Panc1 (cell line): Measurements from ENCODE around the gene KREMEN2. TPM values are rescaled to one million over a fixed set of nuclear protein-coding genes. Genes with fewer than 3 reads are reported as not detected.

ENCODE experiments used
- ATAC-seq: fragments of 200-7000 bp; cut with Tn5 transposase; 2 replicates; pipeline ENCODE4 v1.9.1; 2020; ENCODE audit warnings: mild to moderate bottlenecking, moderate library complexity
- BruUV-seq: library from RNA; stranded (reverse); fragments of 400-500 nt; replicated peaks from 2 replicates; lab custom pipeline; 2021; lab: Mats Ljungman, UMichigan
- CTCF ChIA-PET: fragments of 300-600 bp; sonication (Branson Sonifier 250); formaldehyde crosslinking; loops from one replicate; lab custom pipeline; 2022; ENCODE audit warnings: antibody characterized with exemption; lab: Charles Lee
- POLR2A ChIA-PET: fragments of 300-600 bp; sonication (Branson Sonifier 250); formaldehyde crosslinking; loops from one replicate; lab custom pipeline; 2022; ENCODE audit warnings: antibody characterized with exemption; lab: Charles Lee
- DNase-seq: peaks from one replicate; pipeline ENCODE4 v3.0.0-alpha.2; 2010; ENCODE audit warnings: low read depth, low spot score
- H3K27ac ChIP-seq: 2 replicates; pipeline ENCODE4 v1.5.1; 2011; ENCODE audit warnings: mild to moderate bottlenecking, low read length, inconsistent platforms
- H3K27me3 ChIP-seq: fragments of 200-500 bp; sonication (Bioruptor generic); 2 replicates; pipeline ENCODE4 v1.6.0; 2014; ENCODE audit warnings: low read length, inconsistent platforms; ENCODE audit not compliant: control insufficient read depth, insufficient read depth
- H3K36me3 ChIP-seq: fragments of 200-500 bp; sonication (Bioruptor generic); 2 replicates; pipeline ENCODE4 v1.5.1; 2014; ENCODE audit warnings: inconsistent platforms, mild to moderate bottlenecking, low read length, moderate library complexity; ENCODE audit not compliant: control insufficient read depth, insufficient read depth
- H3K4me1 ChIP-seq: 2 replicates; pipeline ENCODE4 v1.5.1; 2011; ENCODE audit warnings: inconsistent platforms, mild to moderate bottlenecking, low read length, moderate library complexity; ENCODE audit not compliant: control insufficient read depth, insufficient read depth
- H3K4me3 ChIP-seq, 2 experiments: 2 replicates each; pipeline ENCODE4 v1.5.1; 2011 to 2012; ENCODE audit warnings: low read depth in 2 of 2, low read length in 2 of 2, mild to moderate bottlenecking in 2 of 2, inconsistent platforms in 1 of 2, moderate library complexity in 1 of 2
- H3K9me3 ChIP-seq: fragments of 200-500 bp; sonication (Bioruptor generic); 2 replicates; pipeline ENCODE4 v1.5.1; 2014; ENCODE audit warnings: low read depth, mild to moderate bottlenecking, inconsistent platforms, low read length, moderate library complexity; ENCODE audit not compliant: control insufficient read depth, insufficient read depth
- CTCF ChIP-seq: fragments of 450-650 bp; IDR thresholded peaks from 2 replicates; pipeline ENCODE4 v1.5.1; 2017; ENCODE audit warnings: mild to moderate bottlenecking
- POLR2AphosphoS5 ChIP-seq: IDR thresholded peaks from 2 replicates; pipeline ENCODE4 v1.6.1; 2012; ENCODE audit warnings: mild to moderate bottlenecking, low read depth, low read length, moderate library complexity
- REST ChIP-seq, 2 experiments: IDR thresholded peaks; 2 replicates each; pipeline ENCODE4 v1.6.1; 2011 to 2012; ENCODE audit warnings: low read depth in 2 of 2, control low read depth in 1 of 2, low read length in 1 of 2, mild to moderate bottlenecking in 1 of 2, moderate library complexity in 1 of 2; ENCODE audit not compliant: insufficient read depth in 1 of 2
- SIN3A ChIP-seq: IDR thresholded peaks from 2 replicates; pipeline ENCODE4 v1.6.1; 2012; ENCODE audit warnings: low read depth, mild to moderate bottlenecking, low read length, moderate library complexity, borderline replicate concordance; ENCODE audit not compliant: insufficient read depth
- TCF7L2 ChIP-seq: IDR thresholded peaks from 2 replicates; pipeline ENCODE4 v1.6.1; 2011; ENCODE audit warnings: mild to moderate bottlenecking, low read depth, low read length, inconsistent platforms
- in situ Hi-C: cut with HindIII; loops from 2 replicates; pipeline ENCODE4 v1.10.0; 2016; ENCODE audit warnings: low sequenced_read_pairs, low pct_unique_long_range_greater_than_20kb
- intact Hi-C: fragments of 100-400 bp; cut with micrococcal nuclease; formaldehyde crosslinking; loops from one replicate; pipeline ENCODE4 v1.10.0; 2022; ENCODE audit not compliant: unreplicated experiment
- total RNA-seq: library from RNA; stranded (reverse); gene quantifications from one replicate; pipeline ENCODE4 v1.2.1, GENCODE V29; 2021; ENCODE audit not compliant: unreplicated experiment

KREMEN2 gene
- total RNA-seq, 1 experiment from 2014 or later, result 10.8 TPM

GRCh38 chr16:2977440-2977839, 13.4 kb downstream of the KREMEN2 start:
- H3K27me3 ChIP-seq, result no peaks in the 10 kb centered on the region
- DNase-seq (no peak), ATAC-seq (no peak)
- intact Hi-C loops, result no loop called here
- no peaks in the 10 kb centered on the region for H3K9me3 ChIP-seq
- H3K27ac ChIP-seq, result peak overlapping the region; percentile 59
- peaks cover 53% of the 10 kb centered on the region for H3K4me1 ChIP-seq
- in situ Hi-C loops, result no loop called here
- no TSS peak for BruUV-seq
- POLR2A ChIA-PET, result no interaction called here
- no peak overlapping the region for H3K4me3 ChIP-seq
- peaks cover 2% of the 10 kb centered on the region; the same call in 1 of the 2 replicates for H3K36me3 ChIP-seq
- CTCF ChIA-PET, result no interaction called here
- TF ChIP-seq TCF7L2 (no peak), CTCF (no peak), SIN3A (no peak), REST (IDR thresholded peaks at IDR 0.05; ENCODE audit: insufficient read depth in 1 of 2, low read depth in 2 of 2, low read length in 1 of 2) (no peak), POLR2AphosphoS5 (no peak)

GRCh38 chr16:2979669-2980226, 15.7 kb downstream of the KREMEN2 start:
- TF ChIP-seq POLR2AphosphoS5 (no peak), CTCF (no peak), REST (IDR thresholded peaks at IDR 0.05; ENCODE audit: insufficient read depth in 1 of 2, low read depth in 2 of 2, low read length in 1 of 2) (no peak), SIN3A (no peak), TCF7L2 (no peak)
- no peak for DNase-seq
- ChIA-PET CTCF (no interaction called here), POLR2A (no interaction called here)
- Histone ChIP-seq H3K4me1 (peaks cover 36% of the 10 kb centered on the region), H3K9me3 (no peaks in the 10 kb centered on the region), H3K4me3 (peak overlapping the region; percentile 70 to 71), H3K27ac (peak overlapping the region; percentile 96), H3K27me3 (no peaks in the 10 kb centered on the region), H3K36me3 (peaks cover 2% of the 10 kb centered on the region; the same call in 1 of the 2 replicates)
- in situ Hi-C loops (no loop called here), intact Hi-C loops (no loop called here)
- BruUV-seq, result TSS peak; percentile 73
- ATAC-seq, result peak; percentile 27
